GM19372 (cell line): ENCODE measurements around the gene PIP5K1C.
A peak's percentile ranks its signal among the peaks of the same experiment; 100 is the strongest.
"Not testable (repeated sequence)": the region's sequence is repeated elsewhere in the genome, so short reads cannot be mapped to it uniquely, and the experiment has no call there.

ENCODE experiments used
- ATAC-seq: cut with Tn5 transposase; IDR thresholded peaks from one replicate; pipeline ENCODE4 v1.9.1; 2021; ENCODE audit warnings: mild to moderate bottlenecking, low read depth, moderate library complexity; ENCODE audit not compliant: unreplicated experiment

Gene PIP5K1C

GRCh38 chr19:3632739-3633558, 67.3 kb downstream of the PIP5K1C start:
- ATAC-seq: no peak

DNA sequence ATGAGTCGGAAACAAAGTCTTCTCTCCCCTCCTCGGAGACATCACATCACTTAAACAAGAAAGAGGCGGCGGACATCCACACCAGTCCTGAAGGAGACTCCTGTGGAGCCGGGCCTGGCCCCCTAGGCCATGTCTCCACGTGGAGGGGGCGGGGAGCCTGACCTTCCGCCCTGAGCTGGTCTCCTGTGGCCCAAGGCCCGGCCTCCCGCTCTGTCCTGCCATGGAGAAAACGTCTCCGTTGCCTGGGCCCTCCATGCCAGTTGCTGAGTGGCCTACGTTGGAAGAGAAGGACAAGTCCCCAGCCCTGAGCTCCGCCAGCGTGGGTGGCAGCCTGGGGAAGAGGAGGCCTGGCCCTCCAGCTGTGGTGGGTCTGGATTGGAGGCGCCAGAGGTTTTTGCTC, 68.2 kb downstream of the PIP5K1C start:
- no peak for ATAC-seq

DNA sequence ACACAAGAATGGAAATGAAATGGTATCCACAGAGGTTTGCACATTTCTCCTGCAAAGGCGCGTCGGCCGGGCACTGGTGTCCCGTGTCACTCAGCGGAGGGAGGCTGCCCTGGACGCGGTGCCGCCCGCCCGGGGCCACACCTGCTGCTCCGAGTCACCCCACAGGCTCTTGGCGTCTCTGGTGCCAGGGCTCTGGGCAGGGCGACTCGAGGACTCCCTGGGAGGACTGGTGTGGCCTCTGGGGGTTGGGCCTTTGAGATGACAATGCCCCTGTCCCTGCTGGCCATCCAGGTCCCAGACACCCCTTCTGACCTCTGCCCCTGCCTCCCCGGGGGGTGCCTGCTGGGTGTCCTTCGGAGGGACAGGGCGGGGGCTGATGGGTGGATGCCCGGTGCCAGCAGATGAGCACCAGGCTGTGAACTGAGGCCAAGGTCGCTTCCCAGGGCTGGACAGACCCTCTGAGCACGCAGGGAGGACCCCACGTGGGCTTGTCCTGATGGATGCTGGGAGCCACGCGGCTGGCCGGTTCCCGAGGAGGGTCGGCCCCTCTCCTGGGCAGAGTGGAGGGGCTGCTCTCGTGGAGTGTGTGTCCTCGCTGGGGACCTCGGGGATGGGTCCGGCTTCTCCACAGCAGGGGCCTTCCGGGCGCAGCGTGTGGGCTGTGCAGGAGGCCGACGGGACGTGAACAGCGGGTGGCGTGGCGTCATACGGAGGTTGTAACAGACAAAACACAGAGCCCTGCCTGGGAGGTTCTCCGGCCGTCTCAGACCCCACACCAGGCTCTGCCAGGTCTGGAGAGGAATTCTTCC, 69.0 kb downstream of the PIP5K1C start:
- ATAC-seq: no peak

DNA sequence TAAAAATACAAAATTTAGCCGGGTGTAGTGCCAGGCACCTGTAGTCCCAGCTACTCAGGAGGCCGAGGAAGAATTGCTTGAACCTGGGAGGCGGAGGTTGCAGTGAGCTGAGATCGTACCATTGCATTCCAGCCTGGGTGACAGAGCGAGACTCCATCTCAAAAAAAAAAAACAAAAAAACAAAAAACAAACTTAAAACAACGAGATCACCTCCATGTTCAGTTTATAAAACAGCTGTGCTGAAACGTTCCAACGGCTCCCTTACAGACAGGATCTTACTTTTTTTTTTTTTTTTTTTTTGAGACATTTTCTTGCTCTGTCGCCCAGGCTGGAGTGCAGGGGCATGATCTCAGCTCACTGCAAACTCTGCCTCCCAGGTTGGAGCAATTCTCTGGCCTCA, 71.5 kb downstream of the PIP5K1C start:
- ATAC-seq: not testable (repeated sequence)

GRCh38 chr19:3627351-3627723, 72.9 kb downstream of the PIP5K1C start:
- no peak for ATAC-seq

GRCh38 chr19:3626473-3627350, 73.6 kb downstream of the PIP5K1C start, which contains the start of gene CACTIN:
CACTIN (minus strand) TSS chr19:3626790; CDS start chr19:3626762, 28 bp downstream.
- ATAC-seq: peak; percentile 78

- peak; percentile 6 for ATAC-seq
These were observed 74.2 kb downstream of the PIP5K1C start for GRCh38 chr19:3625996-3626472.

GRCh38 chr19:3623716-3624115, 76.6 kb downstream of the PIP5K1C start:
- ATAC-seq: no peak

DNA sequence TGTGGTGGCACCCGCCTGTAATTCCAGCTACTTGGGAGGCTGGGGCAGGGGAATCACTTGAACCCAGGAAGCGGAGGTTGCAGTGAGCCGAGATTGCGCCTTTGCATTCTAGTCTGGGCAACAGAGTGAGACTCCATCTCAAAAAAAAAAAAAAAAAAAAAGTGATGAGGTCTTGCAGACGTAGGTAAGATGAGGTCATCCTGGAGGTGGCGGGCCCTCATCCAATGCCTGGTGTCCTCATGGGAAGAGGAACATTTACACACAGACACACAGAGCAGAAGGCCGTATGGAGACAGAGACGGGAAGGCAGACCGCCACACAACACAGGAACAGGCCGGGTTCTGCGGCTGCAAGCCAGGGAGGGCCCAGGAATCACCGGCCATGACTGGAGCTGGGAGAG, 78.0 kb downstream of the PIP5K1C start:
- no peak for ATAC-seq

GRCh38 chr19:3621689-3622088, 78.6 kb downstream of the PIP5K1C start:
- ATAC-seq: no peak

DNA sequence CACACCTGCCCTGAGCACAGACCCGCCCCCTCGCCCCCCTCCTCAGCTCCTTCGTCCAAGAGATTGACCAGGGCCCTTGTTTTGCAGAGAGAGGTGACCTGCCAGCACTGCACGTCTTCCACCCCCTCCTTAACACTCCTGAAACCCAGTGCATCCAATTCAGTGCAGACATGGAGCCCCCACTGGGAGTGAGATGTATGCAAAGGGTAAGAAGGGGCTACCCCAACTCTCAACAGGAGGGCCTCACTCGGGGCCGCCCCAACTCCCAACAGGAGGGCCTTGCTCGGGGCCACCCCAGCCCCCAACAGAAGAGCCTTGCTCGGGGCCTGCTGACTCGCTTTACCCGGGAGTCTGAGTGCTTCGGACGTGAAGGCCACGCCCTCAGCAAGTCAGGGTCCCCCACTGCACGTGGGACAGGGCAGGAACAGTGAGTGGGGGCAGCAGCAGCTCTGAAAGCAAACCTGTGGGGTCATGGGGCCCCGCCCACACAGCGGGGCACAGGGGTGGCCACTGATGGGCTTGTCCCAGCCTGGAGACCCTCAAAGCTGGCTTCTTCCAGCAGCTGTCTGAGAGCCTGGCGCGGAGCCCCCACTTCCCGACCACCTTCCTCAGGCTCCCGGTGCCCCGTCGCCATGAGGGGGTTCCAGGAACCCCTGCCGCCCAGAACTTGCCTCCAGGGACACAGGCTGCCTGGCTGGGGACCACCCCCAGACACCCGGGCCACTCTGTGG, 79.3 kb downstream of the PIP5K1C start:
- no peak for ATAC-seq

GRCh38 chr19:3620145-3620816, 80.0 kb downstream of the PIP5K1C start:
- no peak for ATAC-seq

GRCh38 chr19:3619631-3620012, 80.6 kb downstream of the PIP5K1C start:
- no peak for ATAC-seq

GRCh38 chr19:3618811-3619630, 81.2 kb downstream of the PIP5K1C start:
- no peak for ATAC-seq

- no peak for ATAC-seq
These were observed 82.0 kb downstream of the PIP5K1C start for GRCh38 chr19:3618144-3618810.

- no peak for ATAC-seq
These were observed 82.8 kb downstream of the PIP5K1C start for GRCh38 chr19:3617463-3617862.

GRCh38 chr19:3615524-3616135, 84.6 kb downstream of the PIP5K1C start:
- no peak for ATAC-seq
